ENCODE data around the gene DGAT2. TPM values are rescaled to one million over a fixed set of nuclear protein-coding genes. Genes with fewer than 3 reads are reported as not detected.

The DGAT2 gene
- total and polyA plus RNA-seq, 8 donors = 0.56 to 15.7 (median 2.2) TPM

GRCh38 chr11:75733431-75734107 lies 35.0 kb upstream of the DGAT2 start:
- DNase-seq (no peak), FAIRE-seq (no peak), ATAC-seq (peak in 1 of 4 donors; percentile 57)
- Histone ChIP-seq H3K36me3 (no peaks in the 10 kb centered on the region), H3K4me1 (no peaks in the 10 kb centered on the region), H3K4me3 (no peak overlapping the region), H3K9me3 (no peaks in the 10 kb centered on the region), H3K27me3 (no peaks in the 10 kb centered on the region), H3K27ac (no peak overlapping the region)
- intact Hi-C loops (cut with DNase I) = no loop called here
- 85 to 90% methylated on average over 5 of the region's 5 CpGs for WGBS, 2 donors
- no peak for TF ChIP-seq CTCF (IDR thresholded peaks at IDR 0.05)

- H3K4me1 ChIP-seq = no peaks in the 10 kb centered on the region
- no peaks in the 10 kb centered on the region for H3K27me3 ChIP-seq
- FAIRE-seq = no peak
- intact Hi-C loops (cut with DNase I) = no loop called here
- H3K4me3 ChIP-seq = no peak overlapping the region
- H3K36me3 ChIP-seq = no peaks in the 10 kb centered on the region
- ATAC-seq = peak in 2 of 4 donors; percentile 67 to 77
- no peaks in the 10 kb centered on the region for H3K9me3 ChIP-seq
- WGBS, 2 donors = 74 to 78% methylated on average over 5 of the region's 5 CpGs
- no peak for TF ChIP-seq CTCF (IDR thresholded peaks at IDR 0.05)
- no peak overlapping the region for H3K27ac ChIP-seq
- DNase-seq = no peak
These were observed 33.9 kb upstream of the DGAT2 start for GRCh38 chr11:75734491-75735180.

- Histone ChIP-seq H3K27me3 (no peaks in the 10 kb centered on the region), H3K9me3 (no peaks in the 10 kb centered on the region), H3K36me3 (no peaks in the 10 kb centered on the region), H3K4me1 (no peaks in the 10 kb centered on the region), H3K27ac (no peak overlapping the region), H3K4me3 (no peak overlapping the region)
- ATAC-seq = peak in 1 of 4 donors; percentile 26
- TF ChIP-seq CTCF (IDR thresholded peaks at IDR 0.05) = no peak
- intact Hi-C loops (cut with DNase I) = no loop called here
- WGBS, 2 donors = 94 to 96% methylated on average over 4 of the region's 4 CpGs
- DNase-seq = no peak
- no peak for FAIRE-seq
These were observed 33.3 kb upstream of the DGAT2 start for GRCh38 chr11:75735181-75735845.

GRCh38 chr11:75737314-75737713 lies 31.3 kb upstream of the DGAT2 start:
- DNase-seq = no peak
- WGBS, 2 donors = 84 to 92% methylated on average over 6 of the region's 6 CpGs
- no peak for ATAC-seq
- H3K4me3 ChIP-seq = no peak overlapping the region
- FAIRE-seq = no peak
- H3K4me1 ChIP-seq = no peaks in the 10 kb centered on the region
- no peaks in the 10 kb centered on the region for H3K9me3 ChIP-seq
- intact Hi-C loops (cut with DNase I) = no loop called here
- no peak for TF ChIP-seq CTCF (IDR thresholded peaks at IDR 0.05)
- no peaks in the 10 kb centered on the region for H3K27me3 ChIP-seq
- no peaks in the 10 kb centered on the region for H3K36me3 ChIP-seq
- no peak overlapping the region for H3K27ac ChIP-seq
